ENCODE data around the gene PAX7.

Gene PAX7

GRCh38 chr1:18639368-18640055 is 8.9 kb downstream of the PAX7 start:
- no peaks in the 10 kb centered on the region for H4K20me1 ChIP-seq (ENCODE audit: insufficient read depth)
- H3K4me3 ChIP-seq (IDR thresholded peaks at IDR 0.05; ENCODE audit: insufficient read depth, low read depth, low read length) = no peak overlapping the region
- H2AFZ ChIP-seq (ENCODE audit: low read depth) = no peak overlapping the region
- no peaks in the 10 kb centered on the region for H3K36me3 ChIP-seq (ENCODE audit: insufficient read depth)
- H3K27me3 ChIP-seq (ENCODE audit: insufficient read depth, low read depth) = peaks cover 55% of the 10 kb centered on the region
- no peaks in the 10 kb centered on the region for H3K79me2 ChIP-seq (ENCODE audit: insufficient read depth, low read depth)
- no peak for TF ChIP-seq CTCF (conservative IDR thresholded peaks at IDR 0.05; ENCODE audit: low read depth, low read length)
- no peaks in the 10 kb centered on the region for H3K4me1 ChIP-seq (ENCODE audit: low read depth, poor library complexity, severe bottlenecking)
- no peak overlapping the region for H3K27ac ChIP-seq
- no peak overlapping the region for H3K9ac ChIP-seq
- no peak overlapping the region for H3K4me2 ChIP-seq

- H2AFZ ChIP-seq (ENCODE audit: low read depth) = no peak overlapping the region
- peaks cover 61% of the 10 kb centered on the region for H3K27me3 ChIP-seq (ENCODE audit: insufficient read depth, low read depth)
- H3K79me2 ChIP-seq (ENCODE audit: insufficient read depth, low read depth) = no peaks in the 10 kb centered on the region
- H3K9ac ChIP-seq = no peak overlapping the region
- H3K4me1 ChIP-seq (ENCODE audit: low read depth, poor library complexity, severe bottlenecking) = no peaks in the 10 kb centered on the region
- no peak for TF ChIP-seq CTCF (conservative IDR thresholded peaks at IDR 0.05; ENCODE audit: low read depth, low read length)
- no peaks in the 10 kb centered on the region for H3K36me3 ChIP-seq (ENCODE audit: insufficient read depth)
- H3K4me3 ChIP-seq (IDR thresholded peaks at IDR 0.05; ENCODE audit: insufficient read depth, low read depth, low read length) = no peak overlapping the region
- no peaks in the 10 kb centered on the region for H4K20me1 ChIP-seq (ENCODE audit: insufficient read depth)
- H3K4me2 ChIP-seq = no peak overlapping the region
- H3K27ac ChIP-seq = no peak overlapping the region
These were observed 9.8 kb downstream of the PAX7 start for GRCh38 chr1:18640228-18641004.

- TF ChIP-seq CTCF (conservative IDR thresholded peaks at IDR 0.05; ENCODE audit: low read depth, low read length) = no peak
- H3K4me2 ChIP-seq = no peak overlapping the region
- no peak overlapping the region for H3K9ac ChIP-seq
- no peaks in the 10 kb centered on the region for H3K36me3 ChIP-seq (ENCODE audit: insufficient read depth)
- no peaks in the 10 kb centered on the region for H4K20me1 ChIP-seq (ENCODE audit: insufficient read depth)
- H3K4me3 ChIP-seq (IDR thresholded peaks at IDR 0.05; ENCODE audit: insufficient read depth, low read depth, low read length) = no peak overlapping the region
- H3K79me2 ChIP-seq (ENCODE audit: insufficient read depth, low read depth) = no peaks in the 10 kb centered on the region
- H3K4me1 ChIP-seq (ENCODE audit: low read depth, poor library complexity, severe bottlenecking) = no peaks in the 10 kb centered on the region
- no peak overlapping the region for H3K27ac ChIP-seq
- H3K27me3 ChIP-seq (ENCODE audit: insufficient read depth, low read depth) = peaks cover 60% of the 10 kb centered on the region
- no peak overlapping the region for H2AFZ ChIP-seq (ENCODE audit: low read depth)
These were observed 10.6 kb downstream of the PAX7 start for GRCh38 chr1:18641005-18641941.

- Histone ChIP-seq H3K79me2 (ENCODE audit: insufficient read depth, low read depth) (no peaks in the 10 kb centered on the region), H3K4me1 (ENCODE audit: low read depth, poor library complexity, severe bottlenecking) (no peaks in the 10 kb centered on the region), H3K4me3 (IDR thresholded peaks at IDR 0.05; ENCODE audit: insufficient read depth, low read depth, low read length) (no peak overlapping the region), H3K27ac (no peak overlapping the region), H3K9ac (no peak overlapping the region), H3K27me3 (ENCODE audit: insufficient read depth, low read depth) (peaks cover 54% of the 10 kb centered on the region), H3K4me2 (no peak overlapping the region), H3K36me3 (ENCODE audit: insufficient read depth) (no peaks in the 10 kb centered on the region), H4K20me1 (ENCODE audit: insufficient read depth) (no peaks in the 10 kb centered on the region), H2AFZ (ENCODE audit: low read depth) (no peak overlapping the region)
- no peak for TF ChIP-seq CTCF (conservative IDR thresholded peaks at IDR 0.05; ENCODE audit: low read depth, low read length)
These were observed 11.8 kb downstream of the PAX7 start for GRCh38 chr1:18642278-18643095.

All from KMS-11 (cell line).